Measurements from ENCODE around the gene CRLF3. TPM values are rescaled to one million over a fixed set of nuclear protein-coding genes. Genes with fewer than 3 reads are reported as not detected.

The CRLF3 gene
- polyA plus RNA-seq, 1 of the 3 experiments (the other 2 are of a cell fraction): 10.9 TPM

- TF ChIP-seq NFIC (IDR thresholded peaks at IDR 0.05; ENCODE audit: borderline replicate concordance) (no peak), TAF1 (IDR thresholded peaks at IDR 0.05; ENCODE audit: borderline replicate concordance, low read depth, low read length) (no peak), USF2 (IDR thresholded peaks at IDR 0.05; ENCODE audit: borderline replicate concordance, low read depth, low read length) (no peak)
Observed at GRCh38 chr17:30827082-30827481, 2.6 kb upstream of the CRLF3 start (continued).

GRCh38 chr17:30824002-30824355, 513 bp downstream of the CRLF3 start:
- DNase-seq: peak; percentile 68
- Histone ChIP-seq H3K27me3 (ENCODE audit: insufficient read depth) (no peaks in the 10 kb centered on the region), H3K27ac (ENCODE audit: low read depth in 2 of 2, low read length in 1 of 2) (peak overlapping the region; percentile 75 to 80), H3K4me1 (ENCODE audit: control insufficient read depth in 1 of 2, insufficient read depth in 2 of 2, low read depth in 1 of 2, low read length in 1 of 2) (peaks cover 0 to 9% of the 10 kb centered on the region in 2 experiments; a peak in 2 of 4 replicates), H3K9me3 (no peaks in the 10 kb centered on the region), H3K9ac (peak overlapping the region; percentile 90), H3K4me3 (ENCODE audit: low read depth in 2 of 2, low read length in 1 of 2) (peak overlapping the region; percentile 65 to 95), H3F3A (replicated peaks; ENCODE audit: insufficient read depth) (peaks cover 17% of the 10 kb centered on the region), H2AFZ (ENCODE audit: low read depth) (peak overlapping the region; percentile 91), H3K4me2 (peak overlapping the region; percentile 85), H3K36me3 (replicated peaks in 1 of 2; ENCODE audit: control insufficient read depth in 1 of 2, insufficient read depth in 2 of 2, low read length in 1 of 2) (peaks cover 0 to 2% of the 10 kb centered on the region in 2 experiments), H3K9me2 (no peaks in the 10 kb centered on the region), H3K79me2 (ENCODE audit: insufficient read depth) (peaks cover 54% of the 10 kb centered on the region), H4K20me1 (ENCODE audit: insufficient read depth) (no peaks in the 10 kb centered on the region)
- under 1% methylated on average over 11 of the region's 11 CpGs for WGBS (ENCODE audit: low lambda C conversion rate)
- TF ChIP-seq RXRA (IDR thresholded peaks at IDR 0.05; ENCODE audit: borderline replicate concordance, low read depth) (no peak), RAD21 (IDR thresholded peaks at IDR 0.05; ENCODE audit: low read length) (no peak), REST (IDR thresholded peaks at IDR 0.05; ENCODE audit: low read depth, low read length) (no peak), GATA2 (CRISPR knock-in tag; IDR thresholded peaks at IDR 0.05) (no peak), MXI1 (IDR thresholded peaks at IDR 0.05; ENCODE audit: low read depth, low read length) (no peak), PBX3 (IDR thresholded peaks at IDR 0.05) (no peak), MAX (IDR thresholded peaks at IDR 0.05; ENCODE audit: low read depth) (no peak), CHD2 (IDR thresholded peaks at IDR 0.05; ENCODE audit: low read length, partially characterized antibody) (no peak), NRF1 (IDR thresholded peaks at IDR 0.05; ENCODE audit: low read depth, low read length) (no peak), FOXJ3 (CRISPR knock-in tag; IDR thresholded peaks at IDR 0.05) (no peak), JUND (IDR thresholded peaks at IDR 0.05) (no peak)
- ChIA-PET CTCF (interaction anchor here (0.8 to 1.9 kb wide), 5 partner anchors 14 to 115 kb away, joined by 3 to 6 read pairs (median 4); no protein-coding TSS in a partner anchor), POLR2A (no interaction called here)

Data from SK-N-SH (cell line).